HepG2 (cell line): Measurements from ENCODE around the gene SLC1A2. TPM values are rescaled to one million over a fixed set of nuclear protein-coding genes. Genes with fewer than 3 reads are reported as not detected.
A peak's percentile ranks its signal among the peaks of the same experiment; 100 is the strongest.

Experiments
- ATF4 ChIP-seq, 2 experiments: fragments of 450-650 bp in 1 of 2; sonication (generic) in 1 of 2; formaldehyde crosslinking; IDR thresholded peaks; 2 replicates each; pipeline versions ENCODE4 v1.5.0 to v1.8.0; 2020 to 2022; ENCODE audit warnings: mild to moderate bottlenecking in 1 of 2, missing genetic modification reagents in 1 of 2
- BCL6 ChIP-seq: IDR thresholded peaks from 2 replicates; pipeline ENCODE4 v1.6.1; 2016; ENCODE audit warnings: missing genetic modification reagents, missing compliant biosample characterization
- EP300 ChIP-seq, 3 experiments: sonication (generic) in 1 of 3; formaldehyde crosslinking in 1 of 3; IDR thresholded peaks; 2 replicates each; pipeline versions ENCODE4 v1.5.1 to v1.6.1; 2011 to 2020; ENCODE audit warnings: low read depth in 2 of 3, low read length in 2 of 3, borderline replicate concordance in 1 of 3, improper control_type of control experiment in 1 of 3, mild to moderate bottlenecking in 1 of 3, missing genetic modification reagents in 1 of 3, moderate library complexity in 1 of 3
- GATAD2A ChIP-seq: IDR thresholded peaks from 2 replicates; pipeline ENCODE4 v1.6.1; 2016
- HNF1B ChIP-seq: sonication (generic); formaldehyde crosslinking; IDR thresholded peaks from 2 replicates; pipeline ENCODE4 v1.5.1; 2020; ENCODE audit warnings: mild to moderate bottlenecking, moderate library complexity, missing genetic modification reagents
- HNF4A ChIP-seq: sonication (generic); formaldehyde crosslinking; IDR thresholded peaks from 2 replicates; pipeline ENCODE4 v1.4.0; 2020; ENCODE audit warnings: missing genetic modification reagents
- RERE ChIP-seq: IDR thresholded peaks from 2 replicates; pipeline ENCODE4 v1.6.1; 2016; ENCODE audit warnings: low read depth, missing genetic modification reagents, missing compliant biosample characterization
- TBX2 ChIP-seq: sonication (generic); formaldehyde crosslinking; IDR thresholded peaks from 2 replicates; pipeline ENCODE4 v1.5.0; 2020; ENCODE audit warnings: missing genetic modification reagents, mild to moderate bottlenecking, borderline replicate concordance
- TCF7 ChIP-seq: sonication (generic); IDR thresholded peaks from 2 replicates; pipeline ENCODE4 v1.6.1; 2016; ENCODE audit warnings: antibody characterized with exemption, low read depth
- TEAD3 ChIP-seq: optimal IDR thresholded peaks from 2 replicates; pipeline ENCODE3; 2016; ENCODE audit warnings: borderline replicate concordance
- ZMYM3 ChIP-seq: sonication (generic); formaldehyde crosslinking; IDR thresholded peaks from 2 replicates; pipeline ENCODE4 v1.5.1; 2020; ENCODE audit warnings: mild to moderate bottlenecking, missing genetic modification reagents
- ZNF274 ChIP-seq: sonication (generic); formaldehyde crosslinking; IDR thresholded peaks from 2 replicates; pipeline ENCODE4 v1.5.1; 2020; ENCODE audit warnings: mild to moderate bottlenecking, missing genetic modification reagents
- ZNF629 ChIP-seq: sonication (generic); formaldehyde crosslinking; conservative IDR thresholded peaks from 2 replicates; pipeline ENCODE4 v1.5.0; 2020; ENCODE audit warnings: missing genetic modification reagents
- polyA plus RNA-seq, 8 experiments: library from polyadenylated mRNA; depleted of rRNA in 3 of 8; stranded (reverse) in 7 of 8; unstranded in 1 of 8; fragments of >200 nt; fragmentation: Illumina TruSeq in 4 of 8; extraction: Trizol in 4 of 8; gene quantifications; 2 replicates each; pipeline versions ENCODE4 v1.2.1 to v1.2.3, GENCODE V29; 2011 to 2016; ENCODE audit warnings: low read depth in 4 of 8, missing spikeins in 1 of 8, mixed read lengths in 1 of 8; ENCODE audit not compliant: insufficient read depth in 1 of 8
- total RNA-seq, 5 experiments: library from RNA; depleted of rRNA; stranded (reverse); fragments of >200 nt; fragmentation: Illumina TruSeq; extraction: Trizol; gene quantifications; 2 replicates each; pipeline ENCODE4 v1.2.3, GENCODE V29; 2016; ENCODE audit warnings: low read depth in 1 of 5
- TF ChIP-seq, protein P1 (sequence below), 2 experiments: sonication (generic) in 1 of 2; formaldehyde crosslinking in 1 of 2; IDR thresholded peaks; 2 replicates each; pipeline versions ENCODE4 v1.4.0 to v1.6.1; 2016 to 2020; ENCODE audit warnings: borderline replicate concordance in 1 of 2, low read depth in 1 of 2, mild to moderate bottlenecking in 1 of 2, missing genetic modification reagents in 1 of 2

Gene SLC1A2
- total and polyA plus RNA-seq, 2 of the 13 experiments (the other 11 are each of a cell fraction or from before 2014, with no cell fraction given): 23.2 to 43.2 TPM

- TF ChIP-seq, protein P1, sequence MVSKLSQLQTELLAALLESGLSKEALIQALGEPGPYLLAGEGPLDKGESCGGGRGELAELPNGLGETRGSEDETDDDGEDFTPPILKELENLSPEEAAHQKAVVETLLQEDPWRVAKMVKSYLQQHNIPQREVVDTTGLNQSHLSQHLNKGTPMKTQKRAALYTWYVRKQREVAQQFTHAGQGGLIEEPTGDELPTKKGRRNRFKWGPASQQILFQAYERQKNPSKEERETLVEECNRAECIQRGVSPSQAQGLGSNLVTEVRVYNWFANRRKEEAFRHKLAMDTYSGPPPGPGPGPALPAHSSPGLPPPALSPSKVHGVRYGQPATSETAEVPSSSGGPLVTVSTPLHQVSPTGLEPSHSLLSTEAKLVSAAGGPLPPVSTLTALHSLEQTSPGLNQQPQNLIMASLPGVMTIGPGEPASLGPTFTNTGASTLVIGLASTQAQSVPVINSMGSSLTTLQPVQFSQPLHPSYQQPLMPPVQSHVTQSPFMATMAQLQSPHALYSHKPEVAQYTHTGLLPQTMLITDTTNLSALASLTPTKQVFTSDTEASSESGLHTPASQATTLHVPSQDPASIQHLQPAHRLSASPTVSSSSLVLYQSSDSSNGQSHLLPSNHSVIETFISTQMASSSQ (IDR thresholded peaks at IDR 0.05; ENCODE audit: low read depth): no peak
- TF ChIP-seq, protein P1 (CRISPR knock-in tag; IDR thresholded peaks at IDR 0.05; ENCODE audit: borderline replicate concordance): no peak
- TF ChIP-seq GATAD2A (CRISPR knock-in tag) (peak; percentile 82), ZNF629 (peak; percentile 62), ZMYM3 (CRISPR knock-in tag) (no peak; the same call in 1 of the 2 replicates), ATF4 (CRISPR knock-in tag; IDR thresholded peaks at IDR 0.05) (peak in 1 of 2 experiments; percentile 92; a peak in 2 of 4 replicates), TBX2 (no peak), TEAD3 (CRISPR knock-in tag) (peak; percentile 20), BCL6 (CRISPR knock-in tag) (peak; percentile 60; the same call in 1 of the 2 replicates), ZNF274 (CRISPR knock-in tag) (no peak), EP300 (IDR thresholded peaks at IDR 0.05; ENCODE audit: low read depth in 2 of 2, low read length in 2 of 2) (peak in 1 of 2 experiments; percentile 75; a peak in 3 of 4 replicates), EP300 (CRISPR knock-in tag; IDR thresholded peaks at IDR 0.05; ENCODE audit: borderline replicate concordance) (no peak), TCF7 (peak; percentile 49; the same call in 1 of the 2 replicates), HNF1B (CRISPR knock-in tag) (no peak; the same call in 1 of the 2 replicates), RERE (0 out of 2 replicates have a peak, but pooled peaks have one; percentile 42), HNF4A (CRISPR knock-in tag) (peak; percentile 51)
Observed at GRCh38 chr11:35390737-35391682, 28.3 kb downstream of the SLC1A2 start (continued).
